HCT116 (cell line): ENCODE data around the gene GLIPR1. TPM values are rescaled to one million over a fixed set of nuclear protein-coding genes. Genes with fewer than 3 reads are reported as not detected.
"Not testable (repeated sequence)": the region's sequence is repeated elsewhere in the genome, so short reads cannot be mapped to it uniquely, and the experiment has no call there.

Experiments used
- ATAC-seq: fragments of 200-7000 bp; cut with Tn5 transposase; 2 replicates; pipeline ENCODE4 v1.9.1; 2020; ENCODE audit warnings: mild to moderate bottlenecking, moderate library complexity
- BruUV-seq: library from RNA; stranded (reverse); fragments of 400-500 nt; replicated peaks from 2 replicates; lab custom pipeline; 2021; lab: Mats Ljungman, UMichigan
- CTCF ChIA-PET: fragments of 300-600 bp; sonication (Branson Sonifier 250); formaldehyde crosslinking; loops from one replicate; lab custom pipeline; 2021; ENCODE audit warnings: antibody characterized with exemption; lab: Charles Lee
- POLR2A ChIA-PET: fragments of 300-600, 350-600 bp; sonication (Branson Sonifier 250); formaldehyde crosslinking; loops from one replicate; lab custom pipeline; 2021; ENCODE audit warnings: antibody characterized with exemption; lab: Charles Lee
- RAD21 ChIA-PET, 2 experiments: fragments of 300-600 bp; sonication (Branson Sonifier 250); formaldehyde crosslinking; loops; one replicate each; lab custom pipeline; 2023; ENCODE audit warnings: low total read pairs in 2 of 2; ENCODE audit not compliant: uncharacterized antibody in 2 of 2, unreplicated experiment in 2 of 2, low non-redundant PET in 1 of 2; lab: Charles Lee
- DNase-seq: peaks from one replicate; pipeline ENCODE4 v3.0.0-alpha.2; 2010; ENCODE audit warnings: low read depth, low spot score
- H2AFZ ChIP-seq: fragments of 200-600 bp; shearing (Covaris generic), sonication (generic); 2 replicates; pipeline ENCODE4 v1.6.1; 2017; ENCODE audit warnings: low read depth, mixed run types, mixed read lengths, antibody characterized with exemption, low read length; ENCODE audit not compliant: poor library complexity, severe bottlenecking
- H3K27ac ChIP-seq: 2 replicates; pipeline ENCODE4 v1.5.1; 2012; ENCODE audit warnings: low read depth, low read length
- H3K27me3 ChIP-seq: fragments of 200-600 bp; sonication (generic); 2 replicates; pipeline ENCODE4 v1.6.1; 2016; ENCODE audit warnings: mixed run types, low read length, mixed read lengths; ENCODE audit not compliant: insufficient read depth
- H3K36me3 ChIP-seq, 2 experiments: fragments of 200-500 bp in 1 of 2; fragments of 200-600 bp in 1 of 2; sonication (Bioruptor generic) in 1 of 2; sonication (generic) in 1 of 2; 2 replicates each; pipeline versions ENCODE4 v1.5.1 to v1.6.1; 2014 to 2016; ENCODE audit warnings: low read length in 2 of 2, inconsistent platforms in 1 of 2, mixed read lengths in 1 of 2, mixed run types in 1 of 2; ENCODE audit not compliant: insufficient read depth in 2 of 2, control insufficient read depth in 1 of 2
- H3K4me1 ChIP-seq, 2 experiments: fragments of 200-600 bp in 1 of 2; sonication (generic) in 1 of 2; 2 replicates each; pipeline versions ENCODE4 v1.5.1 to v1.6.1; 2012 to 2017; ENCODE audit warnings: low read length in 2 of 2, inconsistent platforms in 1 of 2, mild to moderate bottlenecking in 1 of 2, mixed read lengths in 1 of 2, mixed run types in 1 of 2, moderate library complexity in 1 of 2; ENCODE audit not compliant: insufficient read depth in 2 of 2, control insufficient read depth in 1 of 2
- H3K4me2 ChIP-seq: fragments of 200-600 bp; sonication (generic); 2 replicates; pipeline ENCODE4 v1.6.1; 2017; ENCODE audit warnings: mixed run types, low read length, mixed read lengths
- H3K4me3 ChIP-seq, 2 experiments: fragments of 200-600 bp in 1 of 2; sonication (generic) in 1 of 2; replicated peaks in 1 of 2; 2 replicates each; pipeline ENCODE4 v1.5.1; 2011 to 2016; ENCODE audit warnings: low read length in 2 of 2, control low read depth in 1 of 2, low read depth in 1 of 2, mild to moderate bottlenecking in 1 of 2, mixed read lengths in 1 of 2, mixed run types in 1 of 2
- H3K79me2 ChIP-seq: fragments of 200-600 bp; sonication (generic); 2 replicates; pipeline ENCODE4 v1.6.1; 2017; ENCODE audit warnings: mild to moderate bottlenecking, mixed run types, low read length, moderate library complexity, mixed read lengths; ENCODE audit not compliant: insufficient read depth
- H3K9ac ChIP-seq: fragments of 200-600 bp; sonication (generic); 2 replicates; pipeline ENCODE4 v1.6.1; 2016; ENCODE audit warnings: low read length, mixed read lengths
- H3K9me2 ChIP-seq: fragments of 200-600 bp; sonication (generic), shearing (Covaris generic); 2 replicates; pipeline ENCODE4 v1.6.1; 2017; ENCODE audit warnings: mixed run types, mild to moderate bottlenecking, moderate library complexity; ENCODE audit not compliant: insufficient read depth
- H3K9me3 ChIP-seq, 2 experiments: fragments of 200-500 bp in 1 of 2; fragments of 200-600 bp in 1 of 2; sonication (Bioruptor generic) in 1 of 2; sonication (generic) in 1 of 2; 2 replicates each; pipeline ENCODE4 v1.6.1; 2014 to 2017; ENCODE audit warnings: low read length in 2 of 2, mixed read lengths in 2 of 2, inconsistent platforms in 1 of 2, low read depth in 1 of 2, mild to moderate bottlenecking in 1 of 2, mixed run types in 1 of 2, moderate library complexity in 1 of 2; ENCODE audit not compliant: control insufficient read depth in 1 of 2, insufficient read depth in 1 of 2
- H4K20me1 ChIP-seq: fragments of 200-600 bp; sonication (generic), shearing (Covaris generic); 2 replicates; pipeline ENCODE4 v1.6.1; 2017; ENCODE audit warnings: mixed run types, mild to moderate bottlenecking, moderate library complexity; ENCODE audit not compliant: insufficient read depth
- CEBPB ChIP-seq: IDR thresholded peaks from 2 replicates; pipeline ENCODE4 v1.6.1; 2012; ENCODE audit warnings: low read depth
- CTCF ChIP-seq, 3 experiments: fragments of 200-600 bp in 1 of 3; sonication (generic) in 1 of 3; IDR thresholded peaks in 2 of 3; conservative IDR thresholded peaks in 1 of 3; 2 replicates each; pipeline ENCODE4 v1.5.1; 2012 to 2017; ENCODE audit warnings: low read depth in 2 of 3, low read length in 2 of 3, antibody characterized with exemption in 1 of 3, borderline replicate concordance in 1 of 3, control low read depth in 1 of 3, mild to moderate bottlenecking in 1 of 3, mixed read lengths in 1 of 3, mixed run types in 1 of 3, moderate library complexity in 1 of 3; ENCODE audit not compliant: insufficient read depth in 1 of 3
- EZH2 ChIP-seq: fragments of 200-600 bp; sonication (generic); IDR thresholded peaks from 2 replicates; pipeline ENCODE4 v1.6.1; 2017; ENCODE audit warnings: antibody characterized with exemption, mixed run types
- RAD21 ChIP-seq: IDR thresholded peaks from 2 replicates; pipeline ENCODE4 v1.6.1; 2012; ENCODE audit warnings: low read depth, mild to moderate bottlenecking
- SP1 ChIP-seq: IDR thresholded peaks from 2 replicates; pipeline ENCODE4 v1.6.1; 2012; ENCODE audit warnings: low read depth
- ZBTB33 ChIP-seq: IDR thresholded peaks from 2 replicates; pipeline ENCODE4 v1.6.1; 2011; ENCODE audit warnings: mild to moderate bottlenecking, low read length, moderate library complexity; ENCODE audit not compliant: insufficient replicate concordance; ENCODE audit errors: extremely low read depth
- ZFX ChIP-seq: fragments of 450-650 bp; IDR thresholded peaks from 2 replicates; pipeline ENCODE4 v1.6.1; 2017
- intact Hi-C: fragments of 100-400 bp; cut with micrococcal nuclease; formaldehyde crosslinking; loops from 2 replicates; pipeline ENCODE4 v1.10.0; 2022
- total RNA-seq: library from RNA; stranded (reverse); gene quantifications from one replicate; pipeline ENCODE4 v1.2.1, GENCODE V29; 2021; ENCODE audit not compliant: unreplicated experiment

GLIPR1 gene
- total RNA-seq, 1 experiment from 2014 or later: 0.39 TPM

GRCh38 chr12:75441687-75442449, 38.7 kb upstream of the GLIPR1 start:
- H3K9me2 ChIP-seq, intact Hi-C loops, H3K9ac ChIP-seq, H3K27me3 ChIP-seq, H3K36me3 ChIP-seq, H2AFZ ChIP-seq, H3K4me3 ChIP-seq, CTCF ChIA-PET, POLR2A ChIA-PET, RAD21 ChIA-PET, H3K4me2 ChIP-seq, H3K27ac ChIP-seq, H3K9me3 ChIP-seq, H3K79me2 ChIP-seq, DNase-seq, H4K20me1 ChIP-seq, BruUV-seq, ATAC-seq: not testable (repeated sequence)
- H3K4me1 ChIP-seq: peaks cover 0 to 11% of the 10 kb centered on the region in 2 experiments; a peak in 3 of 4 replicates

- CTCF ChIA-PET, BruUV-seq, RAD21 ChIA-PET: not testable (repeated sequence)
Observed at GRCh38 chr12:75442454-75442853, 38.1 kb upstream of the GLIPR1 start.

GRCh38 chr12:75443709-75444108, 36.8 kb upstream of the GLIPR1 start:
- Histone ChIP-seq H3K9ac (no peak overlapping the region), H3K27ac (no peak overlapping the region), H3K36me3 (no peaks in the 10 kb centered on the region), H2AFZ (no peak overlapping the region), H3K4me3 (no peak overlapping the region), H4K20me1 (no peaks in the 10 kb centered on the region), H3K27me3 (no peaks in the 10 kb centered on the region), H3K4me2 (no peak overlapping the region), H3K9me3 (no peaks in the 10 kb centered on the region; a peak in 1 of 4 replicates), H3K4me1 (peaks cover 0 to 21% of the 10 kb centered on the region in 2 experiments; a peak in 3 of 4 replicates), H3K79me2 (no peaks in the 10 kb centered on the region), H3K9me2 (no peaks in the 10 kb centered on the region)
- ATAC-seq: no peak
- intact Hi-C loops: no loop called here
- ChIA-PET RAD21 (no interaction called here), CTCF (no interaction called here), POLR2A (no interaction called here)
- BruUV-seq: no TSS peak
- DNase-seq: no peak
- no peak for TF ChIP-seq SP1
- no peak for TF ChIP-seq EZH2
- no peak for TF ChIP-seq CEBPB
- no peak for TF ChIP-seq CTCF (IDR thresholded peaks at IDR 0.05 in 2 of 3, conservative IDR thresholded peaks at IDR 0.05 in 1 of 3; ENCODE audit: borderline replicate concordance in 1 of 3, insufficient read depth in 1 of 3, low read depth in 2 of 3, low read length in 2 of 3)
- TF ChIP-seq ZFX: no peak
- TF ChIP-seq RAD21: no peak
- no peak for TF ChIP-seq ZBTB33

More at GRCh38 chr12:75442454-75442853, 38.1 kb upstream of the GLIPR1 start:
- intact Hi-C loops, POLR2A ChIA-PET, H3K36me3 ChIP-seq, DNase-seq, H3K4me3 ChIP-seq, H3K9me3 ChIP-seq, H3K9me2 ChIP-seq, H3K27ac ChIP-seq, H2AFZ ChIP-seq, H3K9ac ChIP-seq, H3K79me2 ChIP-seq, H3K27me3 ChIP-seq, ATAC-seq, H3K4me2 ChIP-seq, H4K20me1 ChIP-seq: not testable (repeated sequence)
- peaks cover 0 to 16% of the 10 kb centered on the region in 2 experiments; a peak in 3 of 4 replicates for H3K4me1 ChIP-seq
